ENCODE measurements around the gene EIF1. TPM values are rescaled to one million over a fixed set of nuclear protein-coding genes. Genes with fewer than 3 reads are reported as not detected.

Gene EIF1
- total and polyA plus RNA-seq, 4 donors: 56.5 to 755 (median 159) TPM

- TF ChIP-seq JUND (IDR thresholded peaks at IDR 0.05) (no peak), HNF4A (conservative IDR thresholded peaks at IDR 0.05) (no peak), ZBTB33 (IDR thresholded peaks at IDR 0.05) (no peak), FOXA1 (IDR thresholded peaks at IDR 0.05) (no peak), MAX (IDR thresholded peaks at IDR 0.05) (no peak), NR2F2 (IDR thresholded peaks at IDR 0.05) (no peak), GABPA (IDR thresholded peaks at IDR 0.05 in 1 of 2, conservative IDR thresholded peaks at IDR 0.05 in 1 of 2) (no peak)
These were observed 40.7 kb upstream of the EIF1 start (continued) for GRCh38 chr17:41647940-41648410.

DNA sequence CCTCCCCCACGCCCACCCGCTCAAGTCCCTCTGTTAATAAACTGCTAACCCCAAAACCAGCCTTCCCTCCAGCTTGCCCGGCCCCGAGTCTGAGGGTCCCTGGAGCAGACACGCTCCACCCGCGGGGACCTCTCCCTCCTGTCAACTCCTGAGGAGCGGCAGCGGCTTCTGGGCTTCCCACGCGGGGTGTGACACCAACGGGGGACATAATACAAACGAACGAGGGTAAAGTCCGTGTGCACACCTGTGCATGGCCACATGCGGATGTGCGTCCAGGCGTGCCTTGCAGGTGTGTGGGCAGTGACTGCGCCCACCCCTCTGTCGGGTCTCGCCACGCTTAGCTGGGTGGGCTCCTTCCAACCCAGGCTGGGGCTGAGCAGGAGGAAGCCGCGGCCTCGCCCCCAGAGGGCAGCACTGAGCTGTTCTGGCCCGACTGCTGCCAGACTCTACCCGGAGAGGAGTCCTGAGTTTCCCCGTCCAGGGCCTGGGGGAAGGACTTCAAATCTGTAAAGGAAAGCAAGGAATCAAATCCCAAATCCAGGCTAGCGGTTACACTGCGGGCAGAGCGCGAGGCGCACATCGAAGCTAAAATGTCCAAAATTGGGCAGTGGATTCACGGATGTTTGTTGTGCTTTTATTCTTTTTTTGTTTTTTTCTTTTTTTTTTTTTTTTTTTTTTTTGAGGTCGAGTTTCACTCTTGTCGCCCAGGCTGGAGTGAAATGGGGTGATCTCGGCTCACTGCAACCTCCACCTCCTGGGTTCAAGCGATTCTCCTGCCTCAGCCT, 40.1 kb upstream of the EIF1 start:
- Histone ChIP-seq H3K4me1 (ENCODE audit: control insufficient read depth in 4 of 4, insufficient read depth in 4 of 4, low read length in 3 of 4) (peaks cover 6 to 12% (median 9%) of the 10 kb centered on the region in 4 donors), H3K36me3 (ENCODE audit: control insufficient read depth in 4 of 4, insufficient read depth in 3 of 4, low read depth in 1 of 4, low read length in 3 of 4) (no peaks in the 10 kb centered on the region), H3K27ac (ENCODE audit: low read depth in 1 of 2, low read length in 2 of 2) (no peak overlapping the region), H3K4me3 (ENCODE audit: low read depth in 1 of 3, low read length in 3 of 3) (peak overlapping the region; percentile 30 to 71 (median 59)), H3K27me3 (ENCODE audit: control insufficient read depth in 4 of 4, insufficient read depth in 4 of 4, low read length in 3 of 4) (no peaks in the 10 kb centered on the region), H3K9ac (ENCODE audit: low read depth in 1 of 2, low read length in 2 of 2) (peak overlapping the region in 1 of 2 donors; percentile 72), H3K9me3 (ENCODE audit: control insufficient read depth in 4 of 4, low read length in 3 of 4) (no peaks in the 10 kb centered on the region)
- WGBS: 4% methylated on average over 39 of the region's 39 CpGs
- DNase-seq (ENCODE audit: low spot score): peak; percentile 87
- TF ChIP-seq ZBTB33 (IDR thresholded peaks at IDR 0.05) (no peak), FOXA2 (IDR thresholded peaks at IDR 0.05) (no peak), NR2F2 (IDR thresholded peaks at IDR 0.05) (no peak), CTCF (IDR thresholded peaks at IDR 0.05; ENCODE audit: low read depth, low read length, missing input control) (peak; percentile 80), SP1 (IDR thresholded peaks at IDR 0.05) (peak; percentile 27), HNF4G (IDR thresholded peaks at IDR 0.05) (no peak), MAX (IDR thresholded peaks at IDR 0.05) (no peak), TAF1 (conservative IDR thresholded peaks at IDR 0.05) (no peak), GABPA (IDR thresholded peaks at IDR 0.05 in 1 of 2, conservative IDR thresholded peaks at IDR 0.05 in 1 of 2) (no peak), YY1 (IDR thresholded peaks at IDR 0.05) (no peak), RAD21 (IDR thresholded peaks at IDR 0.05) (peak; percentile 75 to 84), EGR1 (IDR thresholded peaks at IDR 0.05; ENCODE audit: low read depth in 2 of 2) (no peak), HNF4A (conservative IDR thresholded peaks at IDR 0.05) (no peak)
